ENCODE measurements around the gene LONRF3.

Gene LONRF3

DNA sequence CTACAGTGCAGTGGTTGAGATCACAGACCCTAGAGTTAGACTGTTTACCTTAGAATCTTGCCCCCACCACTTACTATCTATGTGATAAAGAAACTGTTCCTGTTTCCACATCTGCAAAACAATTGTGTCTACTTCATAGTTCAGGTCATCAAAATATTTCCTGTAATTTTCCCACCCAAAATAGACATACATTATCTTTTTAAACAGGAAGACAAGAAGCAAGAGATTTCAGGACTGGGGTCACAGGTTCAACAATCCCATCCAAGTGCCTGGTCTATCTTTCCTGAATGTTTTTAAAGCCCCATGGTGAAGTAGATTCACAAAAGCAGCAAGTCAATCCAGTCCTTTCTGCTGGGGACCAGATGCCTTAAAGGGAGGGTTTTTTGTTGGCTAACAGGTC is 56.6 kb downstream of the LONRF3 start:
- no peak for DNase-seq (ENCODE audit: low read depth in 2 of 3, low spot score in 1 of 3)

DNA sequence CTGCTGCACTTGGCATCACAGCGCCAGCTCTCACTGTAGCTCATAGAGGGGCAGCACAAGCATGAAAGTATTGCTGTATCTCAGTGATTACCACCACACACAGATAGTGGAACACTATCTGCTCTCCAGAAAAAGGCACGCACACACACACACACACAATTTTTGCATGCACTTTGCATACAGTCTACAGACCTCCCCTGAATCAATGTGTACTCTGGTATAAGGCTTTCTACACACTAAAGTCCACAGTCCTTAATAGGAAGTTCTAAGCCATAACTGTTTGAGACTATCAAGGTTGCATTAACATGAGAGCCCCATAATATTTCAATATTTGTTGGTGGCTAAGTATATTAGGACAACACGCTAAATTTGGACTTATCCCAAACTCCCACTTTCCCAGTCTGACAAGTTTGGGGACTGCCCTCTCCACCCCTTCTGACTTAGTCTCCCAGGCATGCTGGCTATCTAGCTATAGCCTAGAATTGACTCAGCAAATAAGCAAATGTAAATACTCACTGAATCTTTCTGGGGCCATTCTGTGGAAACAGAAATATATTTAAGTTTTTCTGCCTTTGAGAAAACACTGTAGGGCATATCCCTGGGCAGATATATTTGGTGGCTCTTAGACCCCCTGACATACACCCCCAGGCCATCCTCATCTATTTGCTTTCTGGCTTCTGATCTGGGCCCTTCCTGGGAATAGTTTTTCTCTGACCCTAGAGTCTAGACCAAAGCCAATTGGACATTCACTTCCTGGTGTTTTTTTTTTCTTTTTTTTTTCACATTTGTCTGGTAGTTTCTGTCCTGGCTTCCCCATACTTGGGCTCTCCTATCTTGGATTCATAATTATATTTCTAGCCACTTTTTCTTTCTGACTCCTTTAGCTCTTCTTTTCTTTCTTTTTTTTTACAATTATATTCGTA is 62.0 kb downstream of the LONRF3 start:
- no peak for DNase-seq (ENCODE audit: low read depth in 2 of 3, low spot score in 1 of 3)

DNA sequence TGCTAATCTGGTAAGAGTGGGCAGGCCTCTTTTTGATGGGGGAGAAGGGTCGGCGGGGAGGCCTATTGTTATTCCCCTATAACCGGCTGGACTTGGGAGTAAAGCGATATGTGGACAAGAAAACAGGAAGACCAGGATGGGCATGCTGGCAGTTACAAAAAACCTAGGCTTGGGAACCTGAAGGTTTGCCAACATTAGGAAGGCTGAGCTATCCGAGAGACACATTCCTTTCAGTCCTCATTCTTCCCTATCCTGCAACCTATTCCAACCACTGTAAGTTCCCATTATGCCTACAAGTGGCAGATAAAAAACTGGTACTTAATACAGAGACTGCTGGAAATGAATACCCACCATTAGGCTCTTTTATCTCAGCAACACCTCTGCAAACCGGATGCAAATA is 66.0 kb downstream of the LONRF3 start:
- no peak for DNase-seq (ENCODE audit: low read depth in 2 of 3, low spot score in 1 of 3)

DNA sequence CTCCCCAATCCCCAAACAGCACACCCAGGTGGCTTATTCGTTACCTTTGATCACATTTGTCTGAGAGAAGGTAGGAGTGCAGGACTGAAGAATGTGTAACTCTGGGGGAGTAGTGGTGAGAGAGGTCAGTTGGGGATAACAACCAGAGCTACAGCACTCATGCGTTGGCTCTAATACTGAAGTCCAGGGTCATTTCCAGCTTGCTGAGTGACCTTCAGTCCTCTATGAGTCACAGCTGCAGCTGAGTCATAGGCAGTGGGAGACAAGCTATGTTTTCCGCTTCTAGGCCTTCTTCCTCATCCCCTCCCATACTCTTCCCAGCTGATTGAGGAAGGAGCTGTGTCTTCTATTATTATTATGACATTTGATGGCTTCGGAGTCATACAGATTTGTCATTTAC is 66.8 kb downstream of the LONRF3 start:
- DNase-seq (ENCODE audit: low read depth in 2 of 3, low spot score in 1 of 3): no peak

DNA sequence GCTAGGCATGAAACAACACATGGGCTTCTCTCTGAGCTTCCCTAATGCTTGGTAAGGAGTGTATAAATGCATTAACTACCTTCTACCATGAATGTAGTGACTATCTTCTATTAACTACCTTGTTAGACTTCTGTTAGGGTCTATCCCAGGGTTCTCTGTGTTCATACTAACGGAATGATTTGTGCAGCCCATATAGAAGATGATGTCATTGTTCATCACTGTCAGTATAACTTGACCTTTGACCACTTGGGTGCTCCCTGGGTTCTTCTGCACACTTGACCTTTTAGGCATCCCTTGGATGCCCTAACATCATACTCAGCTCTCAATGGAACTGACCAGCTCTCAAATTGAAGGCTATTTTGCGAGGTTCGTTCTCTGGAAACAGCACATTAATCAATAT is 67.6 kb downstream of the LONRF3 start:
- DNase-seq (ENCODE audit: low read depth in 2 of 3, low spot score in 1 of 3): no peak

DNA sequence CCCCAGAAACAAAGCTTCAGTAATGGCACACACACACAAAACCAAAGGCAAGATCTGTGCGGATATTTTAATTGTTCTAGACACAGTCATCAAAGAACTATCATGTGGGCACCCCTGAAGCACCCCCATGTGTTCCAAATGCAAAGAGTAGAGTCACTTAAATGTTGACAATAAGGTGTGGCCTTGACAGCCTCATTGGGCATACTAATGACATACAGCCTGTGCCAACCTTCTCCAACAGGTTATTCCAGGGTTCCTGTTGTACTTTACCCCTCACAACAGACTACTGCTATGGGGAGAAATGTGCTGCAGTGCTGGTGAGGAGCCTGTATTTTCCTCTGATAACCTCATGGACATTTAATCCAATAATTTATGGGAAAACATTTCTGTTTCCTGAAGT is 68.6 kb downstream of the LONRF3 start:
- no peak for DNase-seq (ENCODE audit: low read depth in 2 of 3, low spot score in 1 of 3)

DNA sequence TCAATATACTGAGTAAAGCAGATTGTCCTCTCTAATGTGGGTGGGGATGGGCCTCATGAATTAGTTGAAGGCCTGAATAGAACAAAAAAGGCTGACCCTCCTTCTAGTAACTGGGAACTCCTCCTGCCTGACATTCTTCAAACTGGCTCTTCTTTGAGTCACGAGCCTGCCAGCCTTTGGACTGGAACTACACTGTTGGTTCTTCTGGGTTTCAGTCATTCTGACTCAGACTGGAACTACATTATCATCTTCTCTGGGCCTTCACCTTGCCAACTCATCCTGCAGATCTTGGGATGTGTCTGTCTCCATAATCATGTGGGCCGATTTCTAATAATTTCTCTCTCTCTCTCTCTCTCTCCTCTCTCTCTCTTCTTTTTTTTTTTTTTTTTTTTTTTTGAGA is 71.5 kb downstream of the LONRF3 start:
- no peak for DNase-seq (ENCODE audit: low read depth in 2 of 3, low spot score in 1 of 3)

DNA sequence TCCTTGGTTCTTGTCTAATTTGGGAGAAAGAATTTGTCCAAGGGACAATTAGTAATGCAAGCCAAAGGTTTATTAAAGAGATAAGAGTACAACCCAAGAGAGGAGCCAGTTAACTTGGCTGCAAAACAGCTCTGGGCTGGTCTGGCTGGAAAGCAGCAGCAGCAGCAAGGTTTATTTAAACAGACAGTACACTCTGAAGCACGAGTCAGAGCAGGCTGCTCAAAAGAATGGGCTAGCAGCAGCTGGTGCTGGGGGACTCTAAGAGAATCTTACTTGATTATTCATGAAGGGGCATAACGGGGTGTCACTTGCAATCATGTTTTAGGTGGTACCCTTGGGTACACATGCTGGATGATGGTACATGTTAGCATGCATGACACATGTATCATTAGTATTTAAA is 81.3 kb downstream of the LONRF3 start:
- no peak for DNase-seq (ENCODE audit: low read depth in 2 of 3, low spot score in 1 of 3)

DNA sequence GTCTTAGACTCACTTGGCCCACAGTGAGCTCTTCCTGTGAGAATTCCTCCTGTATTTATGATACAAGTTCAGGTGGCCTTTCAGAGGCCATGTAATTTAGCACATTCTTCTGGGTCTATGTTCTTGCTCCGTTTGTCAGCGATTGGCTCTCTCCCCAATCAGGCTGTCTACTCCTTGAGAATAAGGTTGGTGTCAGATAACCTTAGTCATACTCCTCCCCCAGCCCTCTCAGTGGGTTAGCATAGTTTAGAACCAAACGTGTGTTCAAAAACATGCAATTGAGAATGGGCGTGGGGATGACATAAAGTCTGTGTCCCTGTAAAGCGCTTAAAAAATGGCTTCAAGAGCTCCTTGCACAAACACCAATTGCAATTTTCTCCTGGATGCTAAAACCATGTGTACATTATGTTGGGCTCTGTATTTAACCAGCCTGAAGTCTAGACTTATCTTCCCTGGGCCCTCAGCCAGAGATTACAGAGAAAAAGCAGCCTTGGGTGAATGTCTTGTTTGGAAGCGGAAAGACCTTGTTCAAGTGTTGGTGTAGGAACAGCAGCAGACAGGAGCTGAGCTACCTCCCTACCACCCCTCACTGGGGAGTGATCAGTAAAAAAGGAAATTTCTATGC is 88.4 kb downstream of the LONRF3 start:
- no peak for DNase-seq (ENCODE audit: low read depth in 2 of 3, low spot score in 1 of 3)

DNA sequence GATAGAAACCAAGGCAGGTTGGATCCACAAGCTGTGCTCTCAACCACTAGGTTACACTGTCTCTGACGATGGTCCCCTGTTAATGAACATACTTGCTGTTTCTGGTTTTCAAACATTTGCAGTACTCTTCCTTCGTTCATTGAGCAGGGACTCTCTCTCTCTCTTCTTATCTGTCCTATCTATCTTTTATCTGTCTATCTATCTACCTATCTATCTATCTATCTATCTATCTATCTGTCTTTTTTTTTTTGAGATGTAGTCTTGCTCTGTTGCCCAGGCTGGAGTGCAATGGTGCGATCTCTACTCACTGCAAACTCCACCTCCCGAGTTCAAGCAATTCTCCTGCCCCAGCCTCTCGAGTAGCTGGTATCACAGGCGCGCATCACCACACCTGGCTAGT is 89.0 kb downstream of the LONRF3 start:
- DNase-seq (ENCODE audit: low read depth in 2 of 3, low spot score in 1 of 3): no peak

DNA sequence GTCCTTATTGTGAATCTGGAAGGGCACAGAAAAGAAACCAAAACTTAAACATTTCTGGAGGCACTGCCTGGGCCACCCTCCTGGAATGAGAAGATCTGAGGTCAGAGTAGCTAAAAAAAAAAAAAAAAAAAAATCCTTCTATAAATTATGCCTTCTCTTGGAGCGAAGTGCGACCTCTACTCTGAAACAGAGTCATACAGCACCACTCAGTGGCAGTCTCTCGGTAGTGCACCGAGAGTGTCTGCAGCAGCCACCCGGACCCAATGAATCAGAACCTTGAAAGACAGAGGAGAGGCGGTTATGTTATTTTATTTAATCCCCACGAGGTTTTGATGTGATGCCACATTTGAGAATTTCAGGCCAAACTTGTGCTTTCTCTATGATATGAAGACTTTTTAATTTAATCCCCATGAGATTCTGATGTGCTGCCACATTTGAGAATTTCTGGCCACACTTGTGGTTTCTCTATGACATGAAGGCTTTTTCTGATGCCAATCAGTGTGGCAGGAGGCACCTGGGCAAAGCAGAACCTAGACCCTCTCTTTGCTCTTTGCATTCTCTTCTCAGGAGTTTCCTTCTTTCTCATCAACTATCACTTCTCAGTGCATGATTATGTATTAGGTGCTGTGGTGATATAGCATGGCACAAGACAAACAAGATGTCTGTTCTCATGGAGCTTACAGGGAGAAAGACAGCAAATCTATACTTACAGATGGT is 92.8 kb downstream of the LONRF3 start:
- peak; percentile 25 to 41 (median 26) for DNase-seq (ENCODE audit: low read depth in 2 of 3, low spot score in 1 of 3)
